GM18508 (cell line): Measurements from ENCODE around the gene LUC7L2.
"Not testable (repeated sequence)": the region's sequence is repeated elsewhere in the genome, so short reads cannot be mapped to it uniquely, and the experiment has no call there.

Experiments used
- ATAC-seq: cut with Tn5 transposase; IDR thresholded peaks from one replicate; pipeline ENCODE4 v1.9.1; 2021; ENCODE audit warnings: moderate number of reproducible peaks; ENCODE audit not compliant: insufficient read depth, unreplicated experiment

Gene LUC7L2

DNA sequence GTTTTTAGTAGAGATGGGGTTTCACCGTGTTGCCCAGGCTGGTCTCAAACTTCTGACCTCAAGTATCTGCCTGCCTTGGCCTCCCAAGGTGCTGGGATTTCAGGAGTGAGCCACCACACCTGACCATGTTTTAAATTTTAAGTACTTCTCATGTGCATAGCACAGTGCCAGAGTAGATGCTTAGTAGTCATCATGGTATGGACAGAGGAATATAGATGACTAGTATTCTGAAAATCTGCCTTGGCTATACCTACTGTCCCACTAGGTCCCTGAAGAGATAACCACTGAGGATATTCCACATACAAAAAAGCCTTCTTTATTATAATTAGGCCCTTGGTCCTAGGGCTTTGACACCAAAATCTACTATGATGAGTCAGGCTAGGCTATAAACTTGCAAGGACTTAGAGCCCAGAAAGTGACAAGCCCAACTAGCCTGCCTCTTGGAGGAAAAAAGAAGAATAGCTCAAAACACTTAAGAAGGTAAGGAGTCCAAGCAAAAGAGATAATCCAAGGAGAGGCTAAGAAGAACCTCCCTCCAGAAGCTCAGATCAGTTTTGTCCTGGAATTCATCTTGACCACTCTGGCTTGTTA lies 34.0 kb downstream of the LUC7L2 start:
- ATAC-seq: no peak

DNA sequence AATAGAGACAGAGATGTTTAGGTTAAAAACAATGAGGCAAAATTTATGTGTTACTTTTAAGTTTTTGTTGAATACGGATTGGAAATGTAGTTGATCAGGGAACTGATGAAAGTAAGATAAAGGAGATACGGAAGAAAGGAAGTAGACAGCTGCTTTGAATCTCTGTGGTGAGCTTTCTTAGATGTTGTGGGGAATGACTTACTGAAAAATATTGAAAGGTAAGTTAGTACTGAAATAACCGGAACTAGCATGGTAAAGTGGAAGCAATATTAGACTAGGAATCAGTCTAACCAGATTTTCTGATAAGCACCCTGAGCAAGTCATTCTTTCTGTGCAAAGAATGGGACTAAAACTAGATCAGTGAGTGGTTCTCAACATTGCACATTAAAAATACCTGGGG lies 34.8 kb downstream of the LUC7L2 start:
- no peak for ATAC-seq

DNA sequence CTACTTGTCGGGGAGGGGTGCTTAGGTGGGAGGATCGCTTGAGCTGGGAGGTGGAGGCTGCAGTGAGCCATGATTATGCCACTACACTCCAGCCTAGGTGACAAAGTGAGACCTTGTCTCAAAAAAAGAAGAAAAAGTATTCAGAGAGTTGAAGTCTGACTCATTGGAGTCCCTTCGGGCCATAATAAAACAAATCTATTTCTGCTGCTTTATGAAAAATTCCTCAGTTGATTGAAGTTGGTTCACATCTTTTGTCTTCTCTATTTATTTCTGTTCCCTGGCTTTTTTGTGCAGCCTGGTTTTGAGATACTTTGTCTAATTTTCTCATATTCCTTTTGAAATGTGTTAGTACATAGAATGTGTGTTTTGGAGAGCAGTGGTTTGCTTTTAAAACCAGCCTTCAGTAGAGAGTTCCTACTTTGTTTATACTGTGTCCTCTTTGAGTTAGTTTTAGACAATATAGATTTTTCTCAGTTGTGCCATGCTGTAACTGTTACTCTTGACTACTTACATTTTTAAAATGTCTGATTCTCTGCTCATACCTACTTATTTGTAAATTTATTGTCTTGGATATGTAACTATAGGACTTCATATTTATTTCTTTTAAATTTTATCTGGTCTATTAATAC lies 36.7 kb downstream of the LUC7L2 start:
- ATAC-seq: no peak

DNA sequence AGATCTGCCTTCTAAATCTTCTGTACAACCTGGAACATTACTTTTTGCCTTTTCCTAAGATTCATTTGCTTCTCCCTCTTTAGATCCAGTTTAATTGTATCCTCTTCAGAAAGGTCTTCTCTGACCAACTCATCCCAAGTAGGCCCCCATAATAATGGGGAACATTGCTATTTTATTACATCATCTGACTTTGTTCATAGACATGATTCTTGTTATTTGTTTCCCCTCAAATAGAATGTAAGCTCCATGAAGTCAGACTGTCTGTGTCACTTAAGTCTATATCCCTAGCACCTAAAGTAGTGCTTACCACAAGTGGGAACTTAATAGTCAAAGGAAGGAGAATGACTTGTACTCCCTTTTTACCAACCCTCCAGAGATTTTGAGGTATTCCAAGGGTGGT lies 37.5 kb downstream of the LUC7L2 start:
- no peak for ATAC-seq

DNA sequence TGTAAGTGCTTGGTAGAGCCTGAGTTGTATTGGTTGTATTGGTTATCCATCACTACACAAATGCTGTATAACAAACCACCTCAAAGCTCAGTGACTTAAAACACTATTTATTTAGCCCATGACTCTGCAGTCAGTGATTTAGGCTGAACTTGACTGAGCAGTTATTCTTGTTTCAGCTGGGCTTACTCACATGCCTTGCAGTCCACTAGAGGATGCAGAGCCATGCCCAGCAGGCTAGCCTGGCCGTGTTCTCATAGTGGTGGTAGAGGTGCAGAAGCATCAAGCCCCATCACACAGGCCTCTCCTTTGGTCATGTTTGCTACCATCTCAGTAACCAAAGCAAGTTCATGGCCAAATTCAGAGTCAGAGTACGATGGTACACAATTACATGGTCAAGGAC lies 43.9 kb downstream of the LUC7L2 start:
- no peak for ATAC-seq

DNA sequence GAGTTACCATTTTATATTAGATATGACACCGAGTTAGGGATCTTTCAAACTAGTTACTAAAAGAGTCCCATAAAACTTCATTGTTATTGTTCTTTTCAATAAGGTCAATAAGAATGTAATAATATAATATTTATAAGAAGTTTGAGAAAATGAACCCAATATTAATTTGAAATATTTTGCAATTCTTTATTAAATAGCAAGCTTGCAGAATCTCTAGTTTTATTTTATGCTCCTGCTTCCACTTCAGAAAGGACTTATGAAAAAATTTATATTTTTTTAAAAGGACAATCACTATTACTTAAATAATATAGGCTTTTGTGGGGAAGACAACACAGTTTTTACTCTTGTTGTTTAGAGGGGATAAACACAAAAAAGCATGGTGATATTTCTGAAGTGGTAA lies 47.9 kb downstream of the LUC7L2 start:
- no peak for ATAC-seq

DNA sequence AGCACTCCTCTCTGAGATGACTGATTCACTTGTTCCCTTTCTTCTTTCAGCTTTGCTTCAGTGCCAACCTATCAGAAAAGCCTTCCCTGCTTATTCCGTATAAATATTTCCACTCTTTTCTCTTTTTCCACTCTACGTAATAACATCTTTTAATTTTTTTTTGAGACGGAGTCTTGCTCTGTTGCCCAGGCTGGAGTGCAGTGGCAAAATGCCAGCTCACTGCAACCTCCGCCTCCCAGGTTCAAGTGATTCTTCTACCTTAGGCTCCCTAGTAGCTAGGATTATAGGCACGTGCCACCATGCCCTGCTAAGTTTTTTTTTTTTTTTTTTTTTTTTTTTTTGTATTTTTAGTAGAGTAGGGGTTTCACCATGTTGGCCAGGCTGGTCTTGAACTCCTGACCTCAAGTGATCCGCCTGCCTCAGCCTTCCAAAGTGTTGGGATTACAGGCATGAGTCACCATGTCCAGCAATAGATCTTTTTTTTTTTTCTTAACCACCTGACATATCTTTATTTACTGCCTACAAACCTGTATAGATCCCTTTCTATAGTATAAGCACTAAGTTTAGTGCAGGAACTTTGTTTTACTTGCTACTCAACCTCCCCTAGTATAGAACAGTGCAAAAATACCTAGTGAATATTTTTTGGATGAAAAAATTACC lies 55.2 kb downstream of the LUC7L2 start:
- not testable (repeated sequence) for ATAC-seq

DNA sequence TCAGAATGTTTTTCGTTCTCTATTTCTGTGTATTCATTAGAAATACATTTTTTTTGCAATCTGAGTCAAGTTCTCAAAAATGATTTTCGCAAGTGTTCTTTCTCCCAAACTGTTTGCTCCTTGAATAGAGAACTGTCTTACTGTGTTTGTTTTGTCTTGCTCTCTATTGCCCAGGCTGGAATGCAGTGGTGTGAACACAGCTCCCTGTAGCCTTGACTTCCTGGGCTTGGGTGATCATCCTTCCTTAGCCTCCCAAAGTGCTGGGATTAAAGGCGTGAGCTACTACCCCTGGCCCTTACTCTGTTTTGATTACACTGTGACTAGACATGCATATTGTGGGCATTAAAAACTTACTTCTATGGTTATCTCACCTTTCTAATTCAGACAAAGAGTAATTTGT lies 56.7 kb downstream of the LUC7L2 start:
- no peak for ATAC-seq

DNA sequence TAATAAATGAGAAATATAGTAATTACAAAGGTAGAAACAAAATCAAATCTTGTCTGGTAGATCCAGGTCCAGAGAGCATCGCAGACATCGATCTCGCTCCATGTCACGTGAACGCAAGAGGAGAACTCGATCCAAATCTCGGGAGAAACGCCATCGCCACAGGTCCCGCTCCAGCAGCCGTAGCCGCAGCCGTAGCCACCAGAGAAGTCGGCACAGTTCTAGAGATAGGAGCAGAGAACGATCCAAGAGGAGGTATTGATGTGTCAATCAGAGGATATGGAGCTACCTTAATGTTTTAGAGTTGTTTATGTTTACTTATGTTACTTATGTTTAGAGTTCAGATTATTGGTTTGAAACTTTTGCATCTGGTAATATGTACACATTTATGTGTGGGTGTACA lies 57.8 kb downstream of the LUC7L2 start:
- ATAC-seq: no peak

DNA sequence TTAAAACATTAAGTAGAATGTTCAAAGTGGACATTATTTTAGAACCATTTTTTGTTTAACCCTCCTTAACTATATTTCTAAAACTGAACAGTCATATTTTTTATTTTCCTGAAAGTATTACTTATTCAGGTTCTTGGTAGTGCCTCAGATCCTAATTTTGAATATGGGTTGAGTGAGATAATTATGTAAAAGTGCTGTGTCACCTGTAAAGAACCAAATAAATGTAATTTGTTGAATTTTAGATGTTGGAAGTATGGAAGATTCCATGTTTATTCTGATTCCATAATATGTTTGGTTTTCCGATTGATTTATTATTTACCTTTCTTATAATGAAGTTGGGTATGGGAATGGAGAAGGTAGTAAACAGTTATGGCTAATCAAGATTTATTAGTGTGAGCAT lies 61.4 kb downstream of the LUC7L2 start:
- no peak for ATAC-seq

DNA sequence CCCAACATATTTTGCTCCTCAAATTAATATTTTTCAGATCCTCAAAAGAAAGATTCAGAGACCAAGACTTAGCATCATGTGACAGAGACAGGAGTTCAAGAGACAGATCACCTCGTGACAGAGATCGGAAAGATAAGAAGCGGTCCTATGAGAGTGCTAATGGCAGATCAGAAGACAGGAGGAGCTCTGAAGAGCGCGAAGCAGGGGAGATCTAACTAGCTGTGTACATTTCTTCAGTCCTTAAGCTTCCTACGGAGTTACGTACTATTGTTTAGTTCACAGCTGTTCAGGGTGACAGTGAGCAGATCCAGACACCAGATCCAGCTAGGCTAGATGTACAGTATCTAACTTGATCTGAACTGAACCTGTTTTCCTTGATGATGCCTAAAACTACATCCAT lies 62.4 kb downstream of the LUC7L2 start:
- no peak for ATAC-seq

DNA sequence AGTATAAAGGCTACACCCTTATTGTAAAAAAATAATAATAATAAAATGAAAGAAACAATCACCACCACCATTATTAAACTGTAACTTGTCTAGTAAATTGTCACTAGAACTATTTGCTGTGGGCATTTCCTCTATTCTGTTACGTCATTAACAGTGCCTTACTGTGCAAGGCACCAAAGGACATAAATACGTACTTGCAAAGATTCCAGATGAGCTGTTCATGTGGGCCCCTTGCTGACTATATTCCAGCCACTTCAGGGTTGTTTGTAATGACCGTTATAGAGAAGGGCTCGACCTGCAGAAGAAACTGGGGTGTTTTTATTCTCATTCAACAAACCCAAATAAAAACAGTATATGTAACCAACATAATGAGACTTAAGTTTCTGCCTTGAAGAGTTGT lies 63.4 kb downstream of the LUC7L2 start:
- ATAC-seq: no peak

DNA sequence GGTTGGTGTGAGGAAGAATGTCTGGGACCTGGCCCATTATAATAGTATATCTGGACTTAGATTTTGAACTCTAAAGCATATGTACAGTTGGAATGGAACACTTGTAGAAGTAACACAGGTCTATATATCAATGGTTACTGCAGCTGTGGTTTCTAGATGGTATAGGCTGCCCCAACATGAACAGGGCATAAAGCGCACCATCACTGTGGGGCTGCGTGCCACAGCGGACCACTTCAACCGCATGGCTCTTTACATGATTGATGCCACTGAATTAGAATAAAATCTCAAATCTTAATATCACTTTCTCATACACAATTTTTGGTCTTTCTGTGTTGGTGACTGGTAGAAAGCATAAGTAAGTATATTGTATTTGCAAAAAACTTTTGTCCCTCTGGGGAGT lies 64.3 kb downstream of the LUC7L2 start:
- no peak for ATAC-seq

DNA sequence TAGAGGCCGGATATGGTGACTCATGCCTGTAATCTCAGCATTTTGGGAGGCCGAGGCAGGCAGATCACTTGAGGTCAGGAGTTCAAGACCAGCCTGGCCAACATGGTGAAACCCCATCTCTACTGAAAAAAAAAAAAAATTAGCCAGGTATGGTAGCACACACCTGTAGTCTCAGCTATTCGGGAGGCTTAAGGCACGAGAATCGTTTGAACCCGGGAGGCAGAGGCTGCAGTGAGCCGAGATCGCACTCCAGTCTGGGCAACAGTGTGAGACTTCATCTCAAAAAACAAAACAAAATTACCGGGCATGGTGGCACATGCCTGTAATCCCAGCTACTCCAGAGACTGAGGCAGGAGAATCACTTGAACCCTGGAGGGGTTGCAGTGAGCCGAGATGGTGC lies 66.0 kb downstream of the LUC7L2 start:
- not testable (repeated sequence) for ATAC-seq

DNA sequence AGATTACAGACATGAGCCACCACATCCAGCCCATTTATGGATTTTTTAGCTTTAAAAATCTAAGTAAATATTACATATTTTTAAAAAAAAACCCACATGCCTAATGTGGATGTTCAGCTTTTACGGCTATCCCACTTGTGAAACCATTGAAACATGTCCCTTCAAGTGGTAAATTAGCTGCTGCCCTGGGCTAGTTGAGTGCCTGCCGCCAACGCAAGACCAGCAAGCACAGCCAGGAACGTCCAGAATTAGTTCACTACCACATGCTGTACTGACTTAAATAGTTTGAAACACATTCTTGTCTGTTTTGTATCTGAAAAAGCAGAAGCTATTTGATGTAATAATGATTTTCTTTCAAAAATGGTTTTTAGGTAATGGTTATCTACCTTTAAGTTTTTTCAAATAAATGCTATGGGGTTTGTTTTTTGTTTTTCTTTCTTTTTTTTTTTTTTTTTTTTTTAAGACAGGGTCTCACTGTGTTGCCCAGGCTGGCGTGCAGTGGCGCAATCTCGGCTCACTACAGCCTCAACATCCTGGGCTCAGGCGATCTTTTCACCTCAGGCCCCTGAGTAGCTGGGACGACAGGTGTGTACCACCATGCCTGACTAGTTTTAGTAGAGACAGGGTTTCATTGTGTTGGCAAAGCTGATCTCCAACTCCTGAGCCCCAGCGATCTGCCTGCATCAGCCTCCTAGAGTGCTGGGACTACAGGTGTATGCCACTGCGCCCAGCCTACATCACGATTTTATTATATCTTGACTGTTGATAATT lies 66.7 kb downstream of the LUC7L2 start:
- ATAC-seq: no peak

DNA sequence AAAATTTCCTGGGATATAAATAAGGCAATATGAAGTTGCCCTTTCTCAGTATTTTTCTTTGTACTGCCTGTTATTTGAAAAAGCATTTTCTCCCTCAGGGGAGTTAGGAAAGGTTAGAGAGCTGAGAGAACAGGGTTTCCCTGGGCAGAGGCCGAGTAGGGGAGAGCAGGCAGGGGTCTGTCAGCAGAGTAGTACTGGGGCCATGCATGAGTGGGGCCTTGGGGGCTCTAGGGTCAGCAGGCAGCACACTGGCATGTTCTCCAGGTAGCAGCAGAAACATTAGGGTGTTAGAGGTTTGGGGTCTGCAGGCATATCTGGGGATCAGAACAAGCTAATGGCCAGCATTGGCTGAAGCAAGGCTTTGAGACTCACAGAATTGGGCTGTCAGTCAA lies 67.3 kb downstream of the LUC7L2 start:
- ATAC-seq: no peak

DNA sequence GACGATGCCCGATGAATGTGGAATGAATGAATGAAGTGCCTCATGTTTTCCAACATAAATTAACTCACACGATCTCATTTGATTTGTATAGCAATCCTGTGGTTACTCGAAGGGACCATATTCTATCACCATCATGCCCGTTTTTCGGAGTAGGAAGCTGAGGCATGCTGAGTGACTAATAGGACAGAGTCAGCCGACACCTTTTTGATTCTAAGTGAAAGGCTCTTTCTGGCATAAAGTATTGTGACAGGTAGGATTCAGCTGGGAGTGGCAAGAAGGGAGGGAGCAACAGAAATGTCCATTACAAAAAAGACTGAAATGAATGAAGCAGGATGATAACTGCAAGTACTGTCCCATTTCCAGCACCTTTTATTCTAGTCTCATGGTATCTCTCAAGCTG lies 68.1 kb downstream of the LUC7L2 start:
- ATAC-seq: no peak

DNA sequence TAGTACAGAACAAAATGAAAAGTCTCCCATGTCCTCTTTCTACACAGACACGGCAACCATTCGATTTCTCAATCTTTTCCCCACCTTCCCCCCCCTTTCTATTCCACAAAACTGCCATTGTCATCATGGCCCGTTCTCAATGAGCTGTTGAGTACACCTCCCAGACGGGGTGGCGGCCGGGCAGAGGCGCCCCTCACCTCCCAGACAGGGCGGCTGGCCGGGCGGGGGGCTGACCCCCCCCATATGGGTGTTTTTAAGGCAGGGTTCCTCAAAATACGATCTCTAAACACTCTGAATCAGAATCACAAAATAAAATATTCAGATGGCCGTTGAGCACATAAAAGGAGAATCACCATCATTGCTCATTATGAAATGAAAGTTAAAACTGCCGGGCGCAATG lies 70.0 kb downstream of the LUC7L2 start:
- ATAC-seq: not testable (repeated sequence)

DNA sequence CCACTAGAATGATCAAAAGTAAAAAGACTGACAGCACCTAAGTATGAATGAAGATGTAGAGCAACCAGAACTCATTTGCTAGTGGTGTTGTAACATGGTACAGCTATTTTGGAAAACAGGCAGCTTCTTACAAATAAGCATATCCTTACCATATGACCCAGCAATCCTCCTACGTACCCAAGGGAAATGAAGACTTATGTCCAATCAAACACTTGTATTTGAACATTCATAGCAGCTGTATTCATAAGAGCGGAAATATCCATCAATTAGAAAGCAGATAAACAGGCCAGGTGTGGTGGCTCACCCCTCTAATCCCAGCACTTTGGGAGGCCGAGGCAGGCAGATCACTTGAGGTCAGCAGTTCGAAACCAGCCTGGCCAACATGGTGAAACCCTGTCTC lies 70.7 kb downstream of the LUC7L2 start:
- ATAC-seq: no peak

DNA sequence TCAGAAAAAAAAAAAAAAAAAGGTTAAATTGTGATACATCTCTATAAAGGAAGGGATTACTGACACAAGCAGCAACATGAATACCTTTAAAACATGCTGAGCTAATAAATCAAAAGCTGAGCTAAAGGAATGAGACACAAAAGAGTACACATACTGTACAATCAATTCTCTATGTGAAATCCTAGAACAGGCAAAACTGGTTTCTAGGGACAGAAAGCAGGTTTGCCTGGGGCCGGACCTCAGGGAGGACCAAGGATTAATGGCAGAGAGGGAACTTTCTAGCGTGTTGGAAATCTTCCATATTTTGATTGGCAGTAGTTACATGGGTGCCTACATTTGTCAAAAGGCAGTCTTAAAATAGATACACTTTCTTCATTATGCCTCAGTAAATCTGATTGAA lies 71.3 kb downstream of the LUC7L2 start:
- ATAC-seq: no peak

DNA sequence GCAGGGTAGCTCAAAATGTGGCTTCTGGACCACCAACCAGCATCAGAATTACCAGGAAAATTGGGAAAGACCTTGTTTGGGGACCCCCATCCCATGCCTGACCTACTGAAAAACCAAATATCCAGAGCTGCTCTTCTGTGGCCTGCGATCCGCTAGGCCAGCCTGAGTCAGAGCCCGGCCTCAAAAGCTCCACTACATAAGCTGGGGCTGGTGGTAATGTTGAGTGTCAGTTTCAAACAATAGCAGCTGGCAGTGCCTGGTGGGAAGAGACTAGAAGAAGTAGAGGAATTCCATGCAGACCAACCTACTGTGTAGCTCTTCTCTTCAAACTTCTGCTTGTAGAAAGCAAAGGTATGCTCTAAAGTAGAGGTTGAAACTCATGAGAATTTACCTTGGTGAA lies 71.8 kb downstream of the LUC7L2 start:
- ATAC-seq: no peak
